Adrenal gland (tissue), 12 donors: ENCODE results near the gene SCYGR2. TPM values are rescaled to one million over a fixed set of nuclear protein-coding genes. Genes with fewer than 3 reads are reported as not detected.

Source experiments
- DNase-seq, 7 donors: peaks; one replicate each; pipeline ENCODE4 v3.0.0-alpha.2; 2019 to 2020
- H3K27ac ChIP-seq, 5 donors: fragments of 200-600 bp; sonication (generic) in 4 of 5; 1 replicate in 3 of 5; 2 replicates in 2 of 5; pipeline versions ENCODE4 v1.5.1 to v1.8.0; 2016 to 2020; ENCODE audit warnings: mild to moderate bottlenecking in 1 of 5
- H3K27me3 ChIP-seq: fragments of 200-600 bp; 2 replicates; pipeline ENCODE4 v1.8.0; 2021
- H3K36me3 ChIP-seq, 2 donors: fragments of 200-600 bp; replicated peaks in 1 of 2; 1 replicate in 1 of 2; 2 replicates in 1 of 2; pipeline versions ENCODE4 v1.5.1 to v1.8.0; 2018 to 2022
- H3K4me1 ChIP-seq, 2 donors: fragments of 200-600 bp; replicated peaks in 1 of 2; 1 replicate in 1 of 2; 2 replicates in 1 of 2; pipeline versions ENCODE4 v1.5.1 to v1.8.0; 2018 to 2021
- H3K4me3 ChIP-seq, 4 donors: fragments of 200-600 bp; sonication (generic) in 3 of 4; one replicate each; pipeline ENCODE4 v1.5.1; 2016 to 2018
- H3K9me3 ChIP-seq, 3 donors: fragments of 200-600 bp; sonication (generic) in 1 of 3; replicated peaks in 1 of 3; 1 replicate in 2 of 3; 2 replicates in 1 of 3; pipeline versions ENCODE4 v1.5.1 to v1.8.0; 2016 to 2021
- CTCF ChIP-seq, 6 experiments: fragments of 450-650 bp in 4 of 6; fragments of 200-600 bp in 2 of 6; sonication (generic) in 1 of 6; IDR thresholded peaks; 1 replicate in 5 of 6; 2 replicates in 1 of 6; pipeline versions ENCODE4 v1.5.1 to v1.8.0; 2016 to 2021; ENCODE audit warnings: antibody characterized with exemption in 6 of 6, mild to moderate bottlenecking in 2 of 6, moderate library complexity in 1 of 6
- POLR2A ChIP-seq, 2 donors: fragments of 450-650 bp; IDR thresholded peaks; one replicate each; pipeline ENCODE4 v1.6.1; 2017; ENCODE audit warnings: antibody characterized with exemption in 2 of 2, mild to moderate bottlenecking in 2 of 2, moderate library complexity in 1 of 2
- WGBS, 4 donors: extraction: QIAGEN DNeasy Blood & Tissue Kit in 2 of 4; methylation state at CpG; one replicate each; pipeline versions ENCODE4 v1.1.5 to v1.1.7; 2013 to 2017; 5-methylcytosine and 5-hydroxymethylcytosine counted together
- intact Hi-C, 2 donors: fragments of 100-400 bp; cut with DNase I; formaldehyde crosslinking; loops; one replicate each; pipeline versions ENCODE4 v1.14.1 to v1.15.0; 2022 to 2023
- polyA plus RNA-seq, 3 donors: library from polyadenylated mRNA; stranded (reverse); fragments of 200-250 nt in 2 of 3; fragments of 350-450 nt in 1 of 3; fragmentation: Illumina TruSeq in 1 of 3; extraction: RNeasy Lipid Tissue Mini Kit (QIAGEN cat#74804) in 1 of 3; gene quantifications; one replicate each; pipeline ENCODE4 v1.2.3, GENCODE V29; 2013 to 2014
- total RNA-seq, 9 donors: library from RNA; depleted of rRNA in 4 of 9; stranded (reverse); fragments of >200 nt in 4 of 9; fragments of 120-200 nt in 1 of 9; fragmentation: NEBNext Ultra II Directional in 1 of 9; extraction: Animal tissue kit (Norgen Biotek cat#: 25700) in 1 of 9; gene quantifications; one replicate each; pipeline versions ENCODE4 v1.1.0 to v1.2.4, GENCODE V29; 2013 to 2023
- donor health status: healthy with polysubstance abuse.
- donor health status: Bipolar disorder and iron deficiency.
- donor health status: DM: yes; HTN: yes; CAD: no.
- donor health status: DM: no; HTN: no; CAD: no.
- donor health status: DM: no; HTN: no; CAD: no.
- donor health status: DM: yes; HTN: yes; CAD: no.

Gene SCYGR2
- total and polyA plus RNA-seq, 12 donors, result not detected

GRCh38 chr2:227566012-227566411, 32.7 kb upstream of the SCYGR2 start:
- Histone ChIP-seq H3K27ac (no peak overlapping the region), H3K36me3 (no peaks in the 10 kb centered on the region), H3K4me3 (no peak overlapping the region), H3K9me3 (no peaks in the 10 kb centered on the region), H3K27me3 (no peaks in the 10 kb centered on the region), H3K4me1 (no peaks in the 10 kb centered on the region)
- WGBS, 4 donors, result 59 to 78% (median 71%) methylated on average over 3 of the region's 3 CpGs
- DNase-seq, result no peak
- intact Hi-C loops, result no loop called here
- TF ChIP-seq CTCF (IDR thresholded peaks at IDR 0.05) (no peak), POLR2A (IDR thresholded peaks at IDR 0.05) (no peak)

GRCh38 chr2:227568852-227569169, 29.9 kb upstream of the SCYGR2 start:
- no peak for DNase-seq
- intact Hi-C loops, result no loop called here
- Histone ChIP-seq H3K4me3 (no peak overlapping the region), H3K9me3 (no peaks in the 10 kb centered on the region), H3K27me3 (no peaks in the 10 kb centered on the region), H3K4me1 (no peaks in the 10 kb centered on the region), H3K27ac (no peak overlapping the region), H3K36me3 (no peaks in the 10 kb centered on the region)
- TF ChIP-seq POLR2A (IDR thresholded peaks at IDR 0.05), result no peak
- WGBS, 4 donors, result 85 to 92% (median 89%) methylated on average over 2 of the region's 2 CpGs

- Histone ChIP-seq H3K9me3 (no peaks in the 10 kb centered on the region), H3K4me3 (no peak overlapping the region), H3K27me3 (no peaks in the 10 kb centered on the region), H3K36me3 (no peaks in the 10 kb centered on the region), H3K4me1 (no peaks in the 10 kb centered on the region), H3K27ac (no peak overlapping the region)
- intact Hi-C loops, result no loop called here
- WGBS, 4 donors, result 30 to 46% (median 37%) methylated on average over 1 of the region's 1 CpG
- TF ChIP-seq POLR2A (IDR thresholded peaks at IDR 0.05), result no peak
- TF ChIP-seq CTCF (IDR thresholded peaks at IDR 0.05), result no peak
- no peak for DNase-seq
Observed at GRCh38 chr2:227570615-227571014, 28.1 kb upstream of the SCYGR2 start.

GRCh38 chr2:227576110-227576509, 22.6 kb upstream of the SCYGR2 start:
- H3K27ac ChIP-seq, result no peak overlapping the region
- H3K27me3 ChIP-seq, result no peaks in the 10 kb centered on the region
- TF ChIP-seq CTCF (IDR thresholded peaks at IDR 0.05) (no peak), POLR2A (IDR thresholded peaks at IDR 0.05) (no peak)
- H3K4me3 ChIP-seq, result no peak overlapping the region
- intact Hi-C loops, result no loop called here
- no peaks in the 10 kb centered on the region for H3K36me3 ChIP-seq
- no peaks in the 10 kb centered on the region for H3K9me3 ChIP-seq
- no peaks in the 10 kb centered on the region for H3K4me1 ChIP-seq
- DNase-seq, result no peak

GRCh38 chr2:227576812-227577211, 21.9 kb upstream of the SCYGR2 start:
- DNase-seq, result no peak
- H3K9me3 ChIP-seq, result no peaks in the 10 kb centered on the region
- 65 to 72% (median 70%) methylated on average over 2 of the region's 2 CpGs for WGBS, 4 donors

More at GRCh38 chr2:227576812-227577211, 21.9 kb upstream of the SCYGR2 start:
- Histone ChIP-seq H3K36me3 (no peaks in the 10 kb centered on the region), H3K4me3 (no peak overlapping the region), H3K27me3 (no peaks in the 10 kb centered on the region), H3K4me1 (no peaks in the 10 kb centered on the region), H3K27ac (no peak overlapping the region)
- intact Hi-C loops, result no loop called here
- TF ChIP-seq POLR2A (IDR thresholded peaks at IDR 0.05), result no peak
- no peak for TF ChIP-seq CTCF (IDR thresholded peaks at IDR 0.05)
